Spleen (tissue), 7 donors: ENCODE results near the gene MLC1.

Experiments
- POLR2A ChIP-seq, 3 donors: fragments of 450-650 bp; IDR thresholded peaks; one replicate each; pipeline ENCODE4 v1.5.1; 2017; ENCODE audit warnings: antibody characterized with exemption in 3 of 3, mild to moderate bottlenecking in 1 of 3
- POLR2AphosphoS5 ChIP-seq, 3 donors: sonication (generic); formaldehyde crosslinking; IDR thresholded peaks; one replicate each; pipeline ENCODE4 v1.5.1; 2017; ENCODE audit warnings: antibody characterized with exemption in 3 of 3
- TF ChIP-seq, protein P1 (sequence below), 11 experiments: fragments of 200-600 bp in 7 of 11; fragments of 450-650 bp in 4 of 11; sonication (generic) in 4 of 11; IDR thresholded peaks in 8 of 11; conservative IDR thresholded peaks in 3 of 11; 1 replicate in 7 of 11; 2 replicates in 4 of 11; pipeline versions ENCODE4 v1.4.0 to v1.8.0; 2016 to 2021; ENCODE audit warnings: antibody characterized with exemption in 11 of 11, inconsistent platforms in 4 of 11, mild to moderate bottlenecking in 1 of 11
- donor health status: DM: no; HTN: no; CAD: no; lungs with moderate emphysema.
- donor health status: DM: no; HTN: no; CAD: no.
- donor health status: DM: no; HTN: no; CAD: no.

- TF ChIP-seq, protein P1, sequence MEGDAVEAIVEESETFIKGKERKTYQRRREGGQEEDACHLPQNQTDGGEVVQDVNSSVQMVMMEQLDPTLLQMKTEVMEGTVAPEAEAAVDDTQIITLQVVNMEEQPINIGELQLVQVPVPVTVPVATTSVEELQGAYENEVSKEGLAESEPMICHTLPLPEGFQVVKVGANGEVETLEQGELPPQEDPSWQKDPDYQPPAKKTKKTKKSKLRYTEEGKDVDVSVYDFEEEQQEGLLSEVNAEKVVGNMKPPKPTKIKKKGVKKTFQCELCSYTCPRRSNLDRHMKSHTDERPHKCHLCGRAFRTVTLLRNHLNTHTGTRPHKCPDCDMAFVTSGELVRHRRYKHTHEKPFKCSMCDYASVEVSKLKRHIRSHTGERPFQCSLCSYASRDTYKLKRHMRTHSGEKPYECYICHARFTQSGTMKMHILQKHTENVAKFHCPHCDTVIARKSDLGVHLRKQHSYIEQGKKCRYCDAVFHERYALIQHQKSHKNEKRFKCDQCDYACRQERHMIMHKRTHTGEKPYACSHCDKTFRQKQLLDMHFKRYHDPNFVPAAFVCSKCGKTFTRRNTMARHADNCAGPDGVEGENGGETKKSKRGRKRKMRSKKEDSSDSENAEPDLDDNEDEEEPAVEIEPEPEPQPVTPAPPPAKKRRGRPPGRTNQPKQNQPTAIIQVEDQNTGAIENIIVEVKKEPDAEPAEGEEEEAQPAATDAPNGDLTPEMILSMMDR (IDR thresholded peaks at IDR 0.05 in 8 of 11, conservative IDR thresholded peaks at IDR 0.05 in 3 of 11) = no peak
- TF ChIP-seq POLR2AphosphoS5 (IDR thresholded peaks at IDR 0.05) = no peak
- no peak for TF ChIP-seq POLR2A (IDR thresholded peaks at IDR 0.05)
Observed at GRCh38 chr22:50020606-50021005, 64.6 kb downstream of the MLC1 start.
